IPS-18c (cell line): Measurements from ENCODE around the gene SYNRG.

Experiments used
- H3K4me3 ChIP-seq: 2 replicates; pipeline ENCODE4 v1.7.0; 2013; ENCODE audit warnings: low read depth, mild to moderate bottlenecking, low read length, moderate library complexity; ENCODE audit not compliant: insufficient read depth
- H3K9me3 ChIP-seq: one replicate; pipeline ENCODE4 v1.6.1; 2013; ENCODE audit warnings: mild to moderate bottlenecking, low read length, moderate library complexity; ENCODE audit not compliant: control insufficient read depth, insufficient read depth

Gene SYNRG

GRCh38 chr17:37492167-37492566 lies 117.1 kb downstream of the SYNRG start:
- H3K4me3 ChIP-seq = no peak overlapping the region
- no peaks in the 10 kb centered on the region for H3K9me3 ChIP-seq

DNA sequence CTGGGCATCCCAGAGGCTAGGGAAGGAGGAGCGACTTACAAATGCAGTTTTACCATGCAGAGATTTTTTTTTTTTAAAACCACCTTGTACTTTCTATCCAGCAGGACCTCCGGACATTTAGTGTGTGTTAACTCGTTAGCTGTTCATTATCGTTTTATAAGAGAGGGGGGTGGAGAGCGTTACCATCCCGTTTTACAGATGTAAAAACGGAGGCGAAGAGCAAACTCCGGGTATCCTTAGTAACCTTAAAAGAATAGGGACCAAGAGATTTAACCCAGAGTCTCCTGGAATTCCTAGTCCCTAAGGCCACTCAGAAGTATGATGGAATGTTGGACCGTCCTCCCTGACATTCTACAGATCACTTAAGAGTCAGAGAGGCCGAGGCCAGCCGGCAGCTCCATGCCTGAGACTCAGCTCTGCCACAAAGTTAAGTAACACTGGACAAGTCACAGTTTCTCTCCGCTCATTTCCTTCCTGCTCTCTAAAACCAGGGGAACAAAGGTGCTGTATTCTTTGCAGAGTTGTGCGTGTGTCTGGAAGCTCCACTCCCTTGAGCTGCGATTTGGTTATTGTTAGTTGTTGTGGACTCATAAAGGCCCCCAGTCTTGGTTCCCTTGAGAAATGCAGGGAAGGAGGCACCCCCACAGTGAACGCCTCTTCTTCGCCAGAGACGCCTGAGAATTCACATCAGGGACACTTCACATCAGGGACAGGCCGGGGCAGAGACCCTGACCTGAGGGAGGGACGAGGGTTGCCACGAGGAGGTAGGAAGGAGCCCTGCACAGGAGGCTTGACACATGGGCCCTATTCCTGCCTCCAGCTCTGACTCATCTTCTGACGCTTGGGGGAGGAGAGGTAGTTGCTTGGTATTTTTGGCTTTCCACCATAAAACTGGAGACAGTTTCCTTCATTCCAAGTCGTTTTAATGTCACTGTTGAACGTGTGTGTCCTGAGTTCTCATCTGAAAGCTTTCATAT lies 118.3 kb downstream of the SYNRG start:
- Histone ChIP-seq H3K4me3 (peak overlapping the region; percentile 72), H3K9me3 (no peaks in the 10 kb centered on the region)

- H3K4me3 ChIP-seq = peak overlapping the region; percentile 72
- no peaks in the 10 kb centered on the region for H3K9me3 ChIP-seq
Observed at GRCh38 chr17:37490022-37490587, 119.1 kb downstream of the SYNRG start.

- H3K4me3 ChIP-seq = peak within 1 kb of the TSS; percentile 77
- H3K9me3 ChIP-seq = no peaks in the 10 kb centered on the region
Observed at GRCh38 chr17:37489197-37490001, 119.8 kb downstream of the SYNRG start, which contains the start of gene DUSP14. TSS of gene DUSP14 (plus strand) at chr17:37489891. CDS start at chr17:37512273, 22,382 bp downstream.

DNA sequence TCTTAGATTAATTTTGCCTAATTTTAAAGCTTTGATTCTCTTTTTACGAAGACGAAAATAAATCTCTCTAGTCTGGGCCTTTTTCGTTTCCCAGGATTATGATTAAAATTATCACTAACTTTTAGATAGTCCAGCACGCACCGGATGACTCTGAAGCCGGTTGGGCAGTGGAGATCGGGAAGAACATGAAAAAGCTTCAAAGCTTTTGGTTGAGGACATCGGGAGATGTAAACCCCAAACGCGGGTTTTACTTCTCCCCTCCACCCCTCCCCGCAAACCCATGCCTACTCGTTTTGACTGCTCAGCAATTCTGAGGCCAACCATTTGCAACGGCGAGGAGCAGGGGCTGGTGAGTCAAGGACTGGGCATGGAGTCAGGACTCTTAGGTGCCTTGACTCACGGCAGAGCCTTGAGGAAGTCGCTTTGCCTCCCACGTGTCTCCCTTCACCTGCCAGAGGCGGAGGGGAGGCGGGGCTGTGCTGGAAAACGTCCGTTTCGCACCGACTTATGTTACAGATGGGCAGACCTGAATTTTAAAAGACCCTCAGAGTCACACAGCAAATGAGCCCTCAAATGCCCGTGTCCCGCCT lies 120.5 kb downstream of the SYNRG start:
- peak overlapping the region; percentile 77 for H3K4me3 ChIP-seq
- H3K9me3 ChIP-seq = no peaks in the 10 kb centered on the region

- Histone ChIP-seq H3K4me3 (peak overlapping the region; percentile 77), H3K9me3 (no peaks in the 10 kb centered on the region)
Observed at GRCh38 chr17:37488009-37488604, 121.1 kb downstream of the SYNRG start.

DNA sequence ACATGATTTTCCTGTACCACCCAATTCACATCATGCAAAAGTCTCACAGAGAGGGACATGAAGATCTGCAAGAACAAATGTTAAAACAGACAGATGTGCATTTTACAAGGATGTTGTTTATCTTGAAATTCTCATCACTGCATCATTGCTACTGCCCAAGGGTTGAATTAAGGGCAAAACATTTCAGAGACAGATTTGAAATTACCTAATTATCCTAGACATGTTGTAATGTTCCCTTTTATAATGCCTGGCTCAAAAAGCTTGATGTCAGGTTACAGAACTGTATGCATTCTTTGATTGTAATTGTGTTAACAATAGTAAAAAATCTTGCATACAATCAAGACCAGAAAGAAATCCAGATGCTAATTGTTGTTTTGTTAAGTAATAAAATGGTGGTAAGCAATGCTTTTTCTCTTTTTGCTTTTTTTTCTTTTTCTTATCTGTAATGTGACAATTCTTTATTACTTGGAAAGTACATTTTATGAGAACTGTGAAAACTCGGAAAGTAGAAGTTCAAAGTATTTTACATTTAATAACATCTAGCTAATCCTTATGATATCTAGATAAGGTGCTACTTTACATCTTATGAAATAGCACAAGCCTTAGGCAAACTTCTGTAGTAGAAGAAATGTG lies 123.2 kb downstream of the SYNRG start:
- no peaks in the 10 kb centered on the region for H3K9me3 ChIP-seq
- H3K4me3 ChIP-seq = no peak overlapping the region

DNA sequence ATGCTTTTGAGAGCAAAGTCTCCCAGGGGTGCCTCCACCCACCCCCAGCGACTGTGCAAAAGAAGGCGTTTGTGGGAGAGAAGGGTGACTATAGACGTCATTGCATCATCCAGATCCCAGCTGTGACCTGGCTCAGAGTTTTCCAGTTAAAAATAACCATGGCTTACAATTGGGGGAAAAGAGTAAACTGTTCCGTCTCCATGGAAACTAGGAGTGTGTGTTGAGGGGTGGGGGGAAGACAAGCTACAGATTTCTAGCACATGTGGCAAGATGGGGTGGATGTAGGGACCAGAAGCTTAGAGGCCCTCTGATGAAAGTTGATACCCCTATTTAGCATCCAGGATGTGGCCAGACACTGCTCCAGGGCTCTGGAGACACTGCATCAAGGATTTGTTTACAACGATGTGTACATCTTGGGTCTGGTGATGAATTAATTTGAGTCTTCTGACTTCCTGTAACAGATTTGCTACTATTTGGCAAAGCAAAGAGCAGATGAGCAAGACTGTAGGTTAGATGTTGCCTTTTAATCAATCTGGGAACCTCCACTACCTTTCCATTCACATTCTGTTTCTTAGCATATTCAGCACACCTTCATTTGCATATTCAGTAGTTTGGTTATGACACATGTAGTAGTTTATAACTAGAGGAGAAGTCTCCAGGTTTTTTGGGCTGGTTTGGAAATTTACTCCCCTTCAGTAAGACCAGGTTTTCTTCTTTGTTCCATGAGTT lies 125.7 kb downstream of the SYNRG start:
- Histone ChIP-seq H3K9me3 (no peaks in the 10 kb centered on the region), H3K4me3 (no peak overlapping the region; the same call in 1 of the 2 replicates)

- H3K9me3 ChIP-seq = no peaks in the 10 kb centered on the region
- H3K4me3 ChIP-seq = no peak overlapping the region
Observed at GRCh38 chr17:37481001-37481665, 128.1 kb downstream of the SYNRG start.

- Histone ChIP-seq H3K9me3 (no peaks in the 10 kb centered on the region), H3K4me3 (no peak overlapping the region)
Observed at GRCh38 chr17:37480427-37480826, 128.8 kb downstream of the SYNRG start.

- Histone ChIP-seq H3K4me3 (no peak overlapping the region), H3K9me3 (no peaks in the 10 kb centered on the region)
Observed at GRCh38 chr17:37479025-37479424, 130.2 kb downstream of the SYNRG start.

DNA sequence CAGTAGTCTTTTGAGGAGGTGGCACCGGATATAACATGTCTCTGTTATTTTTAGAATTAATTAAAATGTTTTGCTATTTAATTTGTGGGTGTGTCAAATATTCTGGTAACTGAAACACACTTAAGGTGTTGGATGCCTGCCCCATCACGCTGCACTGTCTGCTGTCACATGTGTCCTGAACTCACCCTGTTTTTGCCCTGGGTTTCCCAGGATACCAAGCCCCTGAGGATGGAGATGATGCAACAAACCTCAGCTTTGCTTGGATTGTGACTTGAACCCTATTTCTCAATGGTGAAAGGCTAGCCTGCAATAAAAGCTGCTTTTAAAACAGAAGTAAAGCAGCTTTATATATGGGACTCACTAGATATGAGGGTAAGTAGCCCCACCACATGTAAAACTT lies 131.0 kb downstream of the SYNRG start:
- H3K9me3 ChIP-seq = no peaks in the 10 kb centered on the region
- H3K4me3 ChIP-seq = no peak overlapping the region

GRCh38 chr17:37476431-37477120 lies 132.6 kb downstream of the SYNRG start:
- H3K4me3 ChIP-seq = no peak overlapping the region
- no peaks in the 10 kb centered on the region for H3K9me3 ChIP-seq

- H3K9me3 ChIP-seq = no peaks in the 10 kb centered on the region
- H3K4me3 ChIP-seq = no peak overlapping the region
Observed at GRCh38 chr17:37475731-37476420, 133.3 kb downstream of the SYNRG start.
